ENCODE data around the gene PTMS. TPM values are rescaled to one million over a fixed set of nuclear protein-coding genes. Genes with fewer than 3 reads are reported as not detected.

The PTMS gene
- total RNA-seq, 2 experiments from 2014 or later: 7.8 to 9.8 TPM

- Histone ChIP-seq H3K27ac (ENCODE audit: low read depth, low read length, poor library complexity, severe bottlenecking) (no peak overlapping the region), H3K79me2 (ENCODE audit: insufficient read depth, low read depth, low read length) (no peaks in the 10 kb centered on the region), H3K4me1 (ENCODE audit: insufficient read depth, low read length, poor library complexity, severe bottlenecking) (peaks cover 52% of the 10 kb centered on the region), H4K20me1 (ENCODE audit: insufficient read depth, low read length) (no peaks in the 10 kb centered on the region), H3K36me3 (ENCODE audit: insufficient read depth, low read length) (no peaks in the 10 kb centered on the region), H3K4me3 (ENCODE audit: low read depth, low read length, poor library complexity, severe bottlenecking) (no peak overlapping the region), H3K9me3 (ENCODE audit: low read length) (no peaks in the 10 kb centered on the region), H2AFZ (ENCODE audit: low read length) (no peak overlapping the region), H3K4me2 (ENCODE audit: low read length) (no peak overlapping the region), H3K9me2 (ENCODE audit: insufficient read depth, low read length) (no peaks in the 10 kb centered on the region)
- BruUV-seq (replicated peaks): no TSS peak
- ChIA-PET CTCF (ENCODE audit: unreplicated experiment) (no interaction called here), POLR2A (interaction anchor here (0.7 to 2.1 kb wide), 2 partner anchors 14 to 15 kb away, joined by 3 to 5 read pairs; no protein-coding TSS in a partner anchor)
- TF ChIP-seq EZH2phosphoT487 (IDR thresholded peaks at IDR 0.05; ENCODE audit: borderline replicate concordance, low read depth, low read length): no peak
- TF ChIP-seq CTCF (conservative IDR thresholded peaks at IDR 0.05; ENCODE audit: low read length): no peak
- DNase-seq (ENCODE audit: low spot score): no peak
- intact Hi-C loops (cut with micrococcal nuclease; ENCODE audit: unreplicated experiment): no loop called here
Measured at GRCh38 chr12:6768437-6768914, 2.3 kb downstream of the PTMS start.

DNA sequence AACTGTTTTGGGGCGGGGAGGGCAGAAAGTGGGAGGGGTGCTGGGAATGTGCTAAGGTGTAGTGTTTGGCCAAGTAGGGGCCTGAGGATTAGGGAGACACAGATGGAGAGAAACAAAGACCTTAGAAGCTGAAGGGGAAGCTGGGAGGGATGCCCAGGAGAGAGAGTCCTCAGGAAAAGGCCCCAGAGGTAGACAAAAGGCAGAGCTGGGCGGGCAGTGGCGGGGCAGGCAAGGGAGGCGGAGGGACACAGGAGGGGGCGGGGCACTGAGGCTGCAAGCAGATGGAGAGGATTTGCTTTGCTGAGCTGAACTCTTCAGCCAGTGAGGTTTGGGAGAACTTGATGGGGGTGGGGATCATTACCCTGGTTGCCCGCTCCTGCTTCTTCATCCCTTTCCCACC, 2.8 kb downstream of the PTMS start:
- Histone ChIP-seq H3K4me2 (ENCODE audit: low read length) (no peak overlapping the region), H3K27ac (ENCODE audit: low read depth, low read length, poor library complexity, severe bottlenecking) (no peak overlapping the region), H3K4me3 (ENCODE audit: low read depth, low read length, poor library complexity, severe bottlenecking) (no peak overlapping the region), H4K20me1 (ENCODE audit: insufficient read depth, low read length) (no peaks in the 10 kb centered on the region), H3K79me2 (ENCODE audit: insufficient read depth, low read depth, low read length) (no peaks in the 10 kb centered on the region), H3K36me3 (ENCODE audit: insufficient read depth, low read length) (no peaks in the 10 kb centered on the region), H3K9me2 (ENCODE audit: insufficient read depth, low read length) (no peaks in the 10 kb centered on the region), H2AFZ (ENCODE audit: low read length) (no peak overlapping the region), H3K9me3 (ENCODE audit: low read length) (no peaks in the 10 kb centered on the region), H3K4me1 (ENCODE audit: insufficient read depth, low read length, poor library complexity, severe bottlenecking) (peaks cover 49% of the 10 kb centered on the region)
- DNase-seq (ENCODE audit: low spot score): no peak
- ChIA-PET POLR2A (interaction anchor here (0.7 kb wide), 1 partner anchor 14 kb away, joined by 3 read pairs; no protein-coding TSS in a partner anchor), CTCF (ENCODE audit: unreplicated experiment) (no interaction called here)
- intact Hi-C loops (cut with micrococcal nuclease; ENCODE audit: unreplicated experiment): no loop called here
- no TSS peak for BruUV-seq (replicated peaks)
- TF ChIP-seq EZH2phosphoT487 (IDR thresholded peaks at IDR 0.05; ENCODE audit: borderline replicate concordance, low read depth, low read length): no peak
- TF ChIP-seq CTCF (conservative IDR thresholded peaks at IDR 0.05; ENCODE audit: low read length): no peak

DNA sequence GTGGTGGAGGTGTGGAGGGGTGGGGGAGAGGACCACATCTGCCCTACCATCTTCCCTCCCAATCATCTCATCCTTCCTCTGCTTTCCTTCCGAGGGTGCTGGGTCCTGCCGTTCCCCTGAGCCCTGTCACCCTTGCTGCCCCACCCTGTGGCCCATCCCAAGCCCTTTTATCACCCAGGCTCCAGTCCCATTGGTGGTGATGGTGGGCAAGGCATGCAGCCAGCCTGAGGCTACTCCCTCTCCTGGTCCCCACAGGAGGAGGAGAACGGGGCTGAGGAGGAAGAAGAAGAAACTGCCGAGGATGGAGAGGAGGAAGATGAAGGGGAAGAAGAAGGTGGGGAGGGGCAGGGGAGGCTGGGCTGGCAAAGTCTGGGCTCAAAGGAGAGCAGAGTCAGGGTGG, 3.5 kb downstream of the PTMS start:
- no peaks in the 10 kb centered on the region for H3K9me3 ChIP-seq (ENCODE audit: low read length)
- intact Hi-C loops (cut with micrococcal nuclease; ENCODE audit: unreplicated experiment): no loop called here
- H3K9me2 ChIP-seq (ENCODE audit: insufficient read depth, low read length): no peaks in the 10 kb centered on the region
- no peaks in the 10 kb centered on the region for H3K36me3 ChIP-seq (ENCODE audit: insufficient read depth, low read length)
- POLR2A ChIA-PET: no interaction called here
- no peak overlapping the region for H3K4me2 ChIP-seq (ENCODE audit: low read length)
- no peaks in the 10 kb centered on the region for H4K20me1 ChIP-seq (ENCODE audit: insufficient read depth, low read length)
- BruUV-seq (replicated peaks): no TSS peak
- CTCF ChIA-PET (ENCODE audit: unreplicated experiment): no interaction called here
- no peak overlapping the region for H3K4me3 ChIP-seq (ENCODE audit: low read depth, low read length, poor library complexity, severe bottlenecking)
- TF ChIP-seq CTCF (conservative IDR thresholded peaks at IDR 0.05; ENCODE audit: low read length): no peak
- no peak for TF ChIP-seq EZH2phosphoT487 (IDR thresholded peaks at IDR 0.05; ENCODE audit: borderline replicate concordance, low read depth, low read length)
- no peak overlapping the region for H2AFZ ChIP-seq (ENCODE audit: low read length)
- H3K79me2 ChIP-seq (ENCODE audit: insufficient read depth, low read depth, low read length): no peaks in the 10 kb centered on the region
- DNase-seq (ENCODE audit: low spot score): no peak
- no peak overlapping the region for H3K27ac ChIP-seq (ENCODE audit: low read depth, low read length, poor library complexity, severe bottlenecking)
- H3K4me1 ChIP-seq (ENCODE audit: insufficient read depth, low read length, poor library complexity, severe bottlenecking): peaks cover 43% of the 10 kb centered on the region
